Neuronal stem cell (in vitro differentiated cells): ENCODE results near the gene SGMS2.

Experiments
- DNase-seq: peaks from one replicate; pipeline ENCODE4 v3.0.0-alpha.2; 2013; ENCODE audit warnings: low spot score
- H2AFZ ChIP-seq: one replicate; pipeline ENCODE4 v1.6.1; 2013; ENCODE audit warnings: mild to moderate bottlenecking, low read length, inconsistent platforms
- H2AK5ac ChIP-seq: 2 replicates; pipeline ENCODE4 v1.6.1; 2013; ENCODE audit warnings: low read depth, mild to moderate bottlenecking, inconsistent platforms, low read length, moderate library complexity, mixed read lengths
- H2BK120ac ChIP-seq: 2 replicates; pipeline ENCODE4 v1.6.1; 2013; ENCODE audit warnings: low read depth, mild to moderate bottlenecking, inconsistent platforms, low read length, moderate library complexity, mixed read lengths
- H2BK12ac ChIP-seq: one replicate; pipeline ENCODE4 v1.6.1; 2013; ENCODE audit warnings: low read length, inconsistent platforms
- H2BK15ac ChIP-seq: 2 replicates; pipeline ENCODE4 v1.6.1; 2013; ENCODE audit warnings: mild to moderate bottlenecking, low read length, inconsistent platforms, mixed read lengths
- H2BK5ac ChIP-seq: one replicate; pipeline ENCODE4 v1.6.1; 2013; ENCODE audit warnings: inconsistent platforms, mild to moderate bottlenecking, low read length, moderate library complexity
- H3K14ac ChIP-seq: one replicate; pipeline ENCODE4 v1.6.1; 2013; ENCODE audit warnings: low read length, inconsistent platforms
- H3K18ac ChIP-seq: 2 replicates; pipeline ENCODE4 v1.6.1; 2013; ENCODE audit warnings: low read length, inconsistent platforms
- H3K23ac ChIP-seq: 2 replicates; pipeline ENCODE4 v1.6.1; 2013; ENCODE audit warnings: low read depth, mild to moderate bottlenecking, mixed read lengths, low read length, inconsistent platforms; ENCODE audit not compliant: poor library complexity
- H3K27ac ChIP-seq: replicated peaks from 3 replicates; pipeline ENCODE4 v1.5.1; 2013; ENCODE audit warnings: low read length, inconsistent platforms
- H3K27me3 ChIP-seq, 3 experiments: 2 replicates each; pipeline ENCODE4 v1.6.1; 2013; ENCODE audit warnings: low read length in 3 of 3, mild to moderate bottlenecking in 2 of 3, inconsistent platforms in 1 of 3, low read depth in 1 of 3, mixed read lengths in 1 of 3, moderate library complexity in 1 of 3; ENCODE audit not compliant: control insufficient read depth in 3 of 3, insufficient read depth in 3 of 3
- H3K36me3 ChIP-seq, 2 donors: replicated peaks in 1 of 2; 2 replicates each; pipeline ENCODE4 v1.6.1; 2013; ENCODE audit warnings: low read length in 2 of 2; ENCODE audit not compliant: control insufficient read depth in 2 of 2, insufficient read depth in 2 of 2
- H3K4ac ChIP-seq: 2 replicates; pipeline ENCODE4 v1.6.1; 2013; ENCODE audit warnings: inconsistent platforms, mild to moderate bottlenecking, low read length, moderate library complexity
- H3K4me1 ChIP-seq, 2 donors: 1 replicate in 1 of 2; 2 replicates in 1 of 2; pipeline ENCODE4 v1.6.1; 2013; ENCODE audit warnings: low read length in 2 of 2, low read depth in 1 of 2; ENCODE audit not compliant: control insufficient read depth in 2 of 2, insufficient read depth in 1 of 2
- H3K4me2 ChIP-seq: one replicate; pipeline ENCODE4 v1.6.1; 2013; ENCODE audit warnings: mild to moderate bottlenecking, low read length, inconsistent platforms; ENCODE audit not compliant: insufficient read depth, poor library complexity, severe bottlenecking
- H3K4me3 ChIP-seq, 2 donors: 2 replicates each; pipeline ENCODE4 v1.5.1; 2013; ENCODE audit warnings: low read length in 2 of 2, mild to moderate bottlenecking in 2 of 2, inconsistent platforms in 1 of 2, moderate library complexity in 1 of 2
- H3K79me1 ChIP-seq: one replicate; pipeline ENCODE4 v1.6.1; 2013; ENCODE audit warnings: low read depth, mild to moderate bottlenecking, inconsistent platforms, low read length, moderate library complexity
- H3K9ac ChIP-seq: one replicate; pipeline ENCODE4 v1.6.1; 2013; ENCODE audit warnings: mild to moderate bottlenecking, low read depth, low read length, inconsistent platforms; ENCODE audit not compliant: poor library complexity
- H3K9me3 ChIP-seq, 2 donors: replicated peaks in 1 of 2; 2 replicates each; pipeline versions ENCODE3 to v1.6.1; 2013; ENCODE audit warnings: low read length in 2 of 2, mild to moderate bottlenecking in 2 of 2, inconsistent platforms in 1 of 2, low read depth in 1 of 2, mixed read lengths in 1 of 2, moderate library complexity in 1 of 2; ENCODE audit not compliant: control insufficient read depth in 2 of 2, insufficient read depth in 1 of 2
- H4K8ac ChIP-seq: one replicate; pipeline ENCODE4 v1.6.1; 2013; ENCODE audit warnings: low read depth, mild to moderate bottlenecking, inconsistent platforms, low read length, moderate library complexity
- H4K91ac ChIP-seq: one replicate; pipeline ENCODE4 v1.6.1; 2013; ENCODE audit warnings: low read length, low read depth, mild to moderate bottlenecking, inconsistent platforms; ENCODE audit not compliant: poor library complexity
- WGBS, 2 donors: extraction: QIAGEN DNeasy Blood & Tissue Kit; methylation state at CpG; one replicate each; pipeline ENCODE4 v1.1.7; 2013; ENCODE audit warnings: missing lambda C conversion rate in 2 of 2, mixed read lengths in 1 of 2; ENCODE audit not compliant: insufficient read length in 2 of 2, insufficient replicate concordance in 1 of 2; ENCODE audit errors: extremely low coverage in 2 of 2; 5-methylcytosine and 5-hydroxymethylcytosine counted together

The SGMS2 gene

DNA sequence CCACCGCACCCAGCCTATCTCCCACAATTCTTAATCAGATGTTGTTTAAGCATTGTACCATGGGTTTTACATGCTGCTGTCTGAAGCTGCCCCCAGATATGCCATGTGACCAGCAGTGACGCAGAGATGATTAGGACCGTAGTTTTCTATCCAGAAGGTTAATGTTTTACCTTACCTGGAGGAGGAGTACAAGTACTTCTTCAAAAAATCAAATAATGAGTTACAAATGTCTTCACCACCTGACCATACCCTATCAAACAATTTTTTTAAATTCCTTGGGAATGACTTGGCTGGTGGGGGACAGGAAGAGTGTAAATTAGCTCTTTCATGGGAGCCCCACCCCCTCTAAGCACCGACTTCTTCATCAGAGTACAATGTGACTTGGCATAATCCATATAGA lies 16.2 kb upstream of the SGMS2 start:
- H3K4ac ChIP-seq: no peak overlapping the region
- H3K23ac ChIP-seq: no peak overlapping the region
- H4K8ac ChIP-seq: no peak overlapping the region
- H3K4me2 ChIP-seq: no peak overlapping the region
- no peaks in the 10 kb centered on the region for H3K4me1 ChIP-seq
- no peak overlapping the region for H3K27ac ChIP-seq
- no CpG with 5 or more reads among the region's 4 CpGs for WGBS, 2 donors
- no peak overlapping the region for H3K14ac ChIP-seq
- H2BK120ac ChIP-seq: no peak overlapping the region
- no peak overlapping the region for H3K4me3 ChIP-seq
- H2AFZ ChIP-seq: no peak overlapping the region
- H3K36me3 ChIP-seq: no peaks in the 10 kb centered on the region
- H3K27me3 ChIP-seq: peaks cover 0 to 4% (median 0%) of the 10 kb centered on the region in 3 experiments
- DNase-seq: no peak
- H3K18ac ChIP-seq: no peak overlapping the region
- H3K9ac ChIP-seq: no peak overlapping the region
- H3K79me1 ChIP-seq: no peaks in the 10 kb centered on the region
- no peak overlapping the region for H2BK12ac ChIP-seq
- no peak overlapping the region for H4K91ac ChIP-seq
- no peaks in the 10 kb centered on the region for H3K9me3 ChIP-seq
- no peak overlapping the region for H2AK5ac ChIP-seq
- H2BK5ac ChIP-seq: no peak overlapping the region
- H2BK15ac ChIP-seq: no peak overlapping the region

DNA sequence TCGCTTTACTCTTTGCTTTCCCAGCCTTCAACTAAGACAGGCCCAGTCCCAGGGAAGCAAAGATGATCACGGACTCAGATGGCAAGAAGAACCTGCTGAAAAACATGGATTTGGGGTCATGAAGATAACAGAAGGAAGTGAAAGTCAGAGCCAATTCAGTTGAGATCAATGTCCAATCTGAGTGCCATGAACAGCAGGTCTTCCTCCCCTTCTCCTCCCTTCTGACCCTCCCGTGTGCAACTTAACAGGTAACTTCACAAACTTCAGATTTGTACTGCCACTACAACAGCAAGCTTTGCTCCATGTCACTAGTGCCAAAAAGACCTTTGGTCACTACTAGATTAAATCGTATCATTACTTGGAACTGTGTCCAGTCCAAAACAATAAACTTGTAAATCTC lies 15.5 kb upstream of the SGMS2 start:
- WGBS, 2 donors: no CpG with 5 or more reads among the region's 4 CpGs

DNA sequence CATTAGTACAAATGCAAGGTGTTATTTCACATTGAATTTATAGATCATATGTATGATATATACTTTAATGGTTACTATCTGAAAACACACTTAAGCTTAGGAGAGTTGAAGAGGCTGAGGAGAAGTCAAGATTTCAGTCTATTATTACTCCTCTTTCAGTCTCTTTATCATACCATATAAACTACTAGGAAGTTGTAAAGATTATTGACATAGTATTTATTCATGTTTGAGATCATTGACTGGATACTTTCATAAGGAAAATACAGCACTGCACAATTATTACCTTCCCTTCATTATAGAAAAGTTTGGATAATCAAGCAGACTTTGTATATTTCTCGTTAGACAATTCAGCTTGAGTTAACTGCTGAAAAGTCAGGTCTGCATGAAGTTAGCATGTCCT lies 10.0 kb upstream of the SGMS2 start:
- H3K79me1 ChIP-seq: no peaks in the 10 kb centered on the region
- H3K23ac ChIP-seq: no peak overlapping the region
- H3K4me1 ChIP-seq: no peaks in the 10 kb centered on the region
- no peak overlapping the region for H2AK5ac ChIP-seq
- no peak overlapping the region for H2BK120ac ChIP-seq
- WGBS, 2 donors: no CpG with 5 or more reads among the region's 1 CpG
- no peaks in the 10 kb centered on the region for H3K9me3 ChIP-seq
- H3K4me2 ChIP-seq: no peak overlapping the region
- no peak overlapping the region for H3K18ac ChIP-seq
- DNase-seq: no peak
- H3K14ac ChIP-seq: no peak overlapping the region
- H3K9ac ChIP-seq: no peak overlapping the region
- no peak overlapping the region for H4K8ac ChIP-seq
- H2BK12ac ChIP-seq: no peak overlapping the region
- H3K27ac ChIP-seq: no peak overlapping the region
- no peak overlapping the region for H4K91ac ChIP-seq
- no peaks in the 10 kb centered on the region for H3K36me3 ChIP-seq
- no peak overlapping the region for H3K4ac ChIP-seq
- H3K4me3 ChIP-seq: no peak overlapping the region
- no peak overlapping the region for H2BK15ac ChIP-seq
- no peak overlapping the region for H2BK5ac ChIP-seq
- H3K27me3 ChIP-seq: peaks cover 0 to 4% (median 0%) of the 10 kb centered on the region in 3 experiments
- H2AFZ ChIP-seq: no peak overlapping the region

More for the DNA sequence above, 15.5 kb upstream of the SGMS2 start:
- H3K36me3 ChIP-seq: no peaks in the 10 kb centered on the region
- no peak overlapping the region for H4K91ac ChIP-seq
- no peak overlapping the region for H3K4me2 ChIP-seq
- H3K4ac ChIP-seq: no peak overlapping the region
- H3K27ac ChIP-seq: no peak overlapping the region
- no peak overlapping the region for H2BK12ac ChIP-seq
- no peak overlapping the region for H4K8ac ChIP-seq
- no peak overlapping the region for H2AFZ ChIP-seq
- no peak for DNase-seq
- H2BK120ac ChIP-seq: no peak overlapping the region
- no peak overlapping the region for H2BK15ac ChIP-seq
- H3K18ac ChIP-seq: no peak overlapping the region
- no peak overlapping the region for H3K4me3 ChIP-seq
- no peaks in the 10 kb centered on the region for H3K9me3 ChIP-seq
- no peak overlapping the region for H3K9ac ChIP-seq
- no peak overlapping the region for H2BK5ac ChIP-seq
- no peaks in the 10 kb centered on the region for H3K4me1 ChIP-seq
- H3K27me3 ChIP-seq: peaks cover 0 to 4% (median 0%) of the 10 kb centered on the region in 3 experiments
- no peaks in the 10 kb centered on the region for H3K79me1 ChIP-seq
- H3K23ac ChIP-seq: no peak overlapping the region
- H2AK5ac ChIP-seq: no peak overlapping the region
- H3K14ac ChIP-seq: no peak overlapping the region

DNA sequence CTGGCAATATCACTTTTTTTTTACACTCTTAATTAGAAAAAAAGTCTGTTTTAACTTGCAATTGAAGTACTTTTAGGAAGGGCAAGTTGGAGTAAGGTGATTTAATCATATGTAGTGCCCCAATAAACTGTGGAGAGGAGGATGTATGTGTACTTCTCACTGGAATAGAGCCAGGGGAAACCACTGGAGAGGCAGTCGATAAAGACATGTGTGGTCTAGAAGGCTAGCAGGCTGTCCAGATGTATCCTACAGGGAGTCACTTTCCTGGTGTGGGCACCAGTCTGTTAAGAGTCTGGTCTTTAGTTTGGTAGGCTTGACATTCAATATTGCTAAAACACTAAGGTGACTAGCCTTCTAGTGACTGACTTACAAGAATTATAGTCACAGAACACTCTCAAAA lies 9.6 kb upstream of the SGMS2 start:
- Histone ChIP-seq H4K91ac (no peak overlapping the region), H2BK120ac (no peak overlapping the region), H2BK12ac (no peak overlapping the region), H3K9me3 (no peaks in the 10 kb centered on the region), H2BK5ac (no peak overlapping the region), H3K36me3 (no peaks in the 10 kb centered on the region), H3K27me3 (peaks cover 0 to 6% (median 0%) of the 10 kb centered on the region in 3 experiments), H2AK5ac (no peak overlapping the region), H3K23ac (no peak overlapping the region), H3K18ac (no peak overlapping the region), H3K4ac (no peak overlapping the region), H3K14ac (no peak overlapping the region), H3K4me2 (no peak overlapping the region), H3K4me3 (no peak overlapping the region), H2BK15ac (no peak overlapping the region), H3K4me1 (no peaks in the 10 kb centered on the region), H3K9ac (no peak overlapping the region), H4K8ac (no peak overlapping the region), H3K27ac (no peak overlapping the region), H3K79me1 (no peaks in the 10 kb centered on the region), H2AFZ (no peak overlapping the region)
- no peak for DNase-seq
- WGBS, 2 donors: no CpG with 5 or more reads among the region's 1 CpG
